WTC11 (cell line): ENCODE data around the gene ANKRD39. TPM values are rescaled to one million over a fixed set of nuclear protein-coding genes. Genes with fewer than 3 reads are reported as not detected.
A peak's percentile ranks its signal among the peaks of the same experiment; 100 is the strongest.

Experiments
- ATAC-seq: fragments of 200-7000 bp; cut with Tn5 transposase; 2 replicates; pipeline ENCODE4 v1.10.0; 2021; ENCODE audit warnings: mild to moderate bottlenecking, moderate library complexity
- CTCF ChIA-PET: fragments of 300-600 bp; sonication (Branson Sonifier 250); formaldehyde crosslinking; loops from one replicate; lab custom pipeline; 2021; ENCODE audit warnings: antibody characterized with exemption; lab: Charles Lee
- POLR2A ChIA-PET: fragments of 350-600 bp; sonication (Branson Sonifier 250); formaldehyde crosslinking; loops from one replicate; lab custom pipeline; 2021; ENCODE audit warnings: antibody characterized with exemption; lab: Charles Lee
- DNase-seq: peaks from one replicate; pipeline ENCODE4 v3.0.0; 2021; ENCODE audit warnings: low spot score
- H3K27ac Mint-ChIP-seq: 2 replicates; pipeline ENCODE4 v1.8.0; 2021; ENCODE audit warnings: mixed read lengths
- H3K27me3 Mint-ChIP-seq: 2 replicates; pipeline ENCODE4 v1.8.0; 2021; ENCODE audit warnings: low read depth, mild to moderate bottlenecking, moderate library complexity, mixed read lengths
- H3K36me3 Mint-ChIP-seq: 2 replicates; pipeline ENCODE4 v1.8.0; 2021; ENCODE audit warnings: mixed read lengths
- H3K4me1 Mint-ChIP-seq: 2 replicates; pipeline ENCODE4 v1.8.0; 2022; ENCODE audit warnings: mixed read lengths
- H3K4me3 Mint-ChIP-seq: 2 replicates; pipeline ENCODE4 v1.8.0; 2021; ENCODE audit warnings: mild to moderate bottlenecking, moderate library complexity, mixed read lengths
- H3K9me3 Mint-ChIP-seq: 2 replicates; pipeline ENCODE4 v1.8.0; 2021; ENCODE audit warnings: mixed read lengths
- CBFB ChIP-seq: sonication (generic); formaldehyde crosslinking; IDR thresholded peaks from 2 replicates; pipeline ENCODE4 v1.8.1; 2022; ENCODE audit warnings: mild to moderate bottlenecking, low read depth, missing genetic modification reagents
- GTF2I ChIP-seq: fragments of 250-450 bp; sonication (Bioruptor Pico); conservative IDR thresholded peaks from 2 replicates; pipeline ENCODE4 v1.4.0; 2021; ENCODE audit warnings: mild to moderate bottlenecking
- NFATC4 ChIP-seq: fragments of 250-450 bp; sonication (Bioruptor Pico); IDR thresholded peaks from 2 replicates; pipeline ENCODE4 v1.9.0; 2021; ENCODE audit warnings: mild to moderate bottlenecking
- NFE2L1 ChIP-seq: sonication (generic); formaldehyde crosslinking; IDR thresholded peaks from 2 replicates; pipeline ENCODE4 v1.8.1; 2023; ENCODE audit warnings: missing genetic modification reagents
- NR1H2 ChIP-seq: sonication (generic); formaldehyde crosslinking; IDR thresholded peaks from 2 replicates; pipeline ENCODE4 v1.9.0; 2021; ENCODE audit warnings: mild to moderate bottlenecking, moderate library complexity, missing genetic modification reagents
- SMAD4 ChIP-seq: sonication (generic); formaldehyde crosslinking; IDR thresholded peaks from 2 replicates; pipeline ENCODE4 v1.8.0; 2022; ENCODE audit warnings: mild to moderate bottlenecking, missing genetic modification reagents
- SP1 ChIP-seq: sonication (generic); formaldehyde crosslinking; conservative IDR thresholded peaks from 2 replicates; pipeline ENCODE4 v1.8.1; 2022; ENCODE audit warnings: missing genetic modification reagents
- TEAD4 ChIP-seq: sonication (generic); formaldehyde crosslinking; IDR thresholded peaks from 2 replicates; pipeline ENCODE4 v1.8.0; 2022; ENCODE audit warnings: mild to moderate bottlenecking, missing genetic modification reagents
- ZNF121 ChIP-seq: sonication (generic); formaldehyde crosslinking; IDR thresholded peaks from 2 replicates; pipeline ENCODE4 v1.8.0; 2023; ENCODE audit warnings: missing genetic modification reagents
- ZNF671 ChIP-seq: fragments of 250-450 bp; sonication (Bioruptor Pico); IDR thresholded peaks from 2 replicates; pipeline ENCODE4 v1.8.0; 2021; ENCODE audit warnings: mild to moderate bottlenecking
- total RNA-seq: library from RNA; stranded (reverse); gene quantifications from 3 replicates; pipeline ENCODE4 v1.2.3, GENCODE V29; 2021
- TF ChIP-seq, protein P1 (sequence below): sonication (generic); formaldehyde crosslinking; IDR thresholded peaks from 2 replicates; pipeline ENCODE4 v1.8.1; 2023; ENCODE audit warnings: mild to moderate bottlenecking, missing genetic modification reagents
- TF ChIP-seq, protein P2 (sequence below): sonication (generic); formaldehyde crosslinking; IDR thresholded peaks from 2 replicates; pipeline ENCODE4 v1.8.0; 2022; ENCODE audit warnings: mild to moderate bottlenecking, missing genetic modification reagents
- TF ChIP-seq, protein P3 (sequence below): sonication (generic); formaldehyde crosslinking; conservative IDR thresholded peaks from 2 replicates; pipeline ENCODE4 v1.8.1; 2022; ENCODE audit warnings: mild to moderate bottlenecking, missing genetic modification reagents
- TF ChIP-seq, protein P4 (sequence below): sonication (generic); formaldehyde crosslinking; IDR thresholded peaks from 2 replicates; pipeline ENCODE4 v1.8.1; 2022; ENCODE audit warnings: low read depth, mild to moderate bottlenecking, moderate library complexity, missing genetic modification reagents, borderline replicate concordance
- TF ChIP-seq, protein P5 (sequence below): fragments of 250-450 bp; sonication (Bioruptor Pico); IDR thresholded peaks from 2 replicates; pipeline ENCODE4 v1.9.0; 2021; ENCODE audit warnings: moderate library complexity, mild to moderate bottlenecking, inconsistent platforms, borderline replicate concordance
- TF ChIP-seq, protein P6 (sequence below): sonication (generic); formaldehyde crosslinking; IDR thresholded peaks from 2 replicates; pipeline ENCODE4 v1.8.0; 2022; ENCODE audit warnings: mild to moderate bottlenecking, missing genetic modification reagents
- TF ChIP-seq, protein P7 (sequence below): sonication (generic); formaldehyde crosslinking; IDR thresholded peaks from 2 replicates; pipeline ENCODE4 v1.8.0; 2023; ENCODE audit warnings: missing genetic modification reagents, mild to moderate bottlenecking, borderline replicate concordance

Gene ANKRD39
- total RNA-seq, 1 experiment from 2014 or later, result 17.9 TPM

DNA sequence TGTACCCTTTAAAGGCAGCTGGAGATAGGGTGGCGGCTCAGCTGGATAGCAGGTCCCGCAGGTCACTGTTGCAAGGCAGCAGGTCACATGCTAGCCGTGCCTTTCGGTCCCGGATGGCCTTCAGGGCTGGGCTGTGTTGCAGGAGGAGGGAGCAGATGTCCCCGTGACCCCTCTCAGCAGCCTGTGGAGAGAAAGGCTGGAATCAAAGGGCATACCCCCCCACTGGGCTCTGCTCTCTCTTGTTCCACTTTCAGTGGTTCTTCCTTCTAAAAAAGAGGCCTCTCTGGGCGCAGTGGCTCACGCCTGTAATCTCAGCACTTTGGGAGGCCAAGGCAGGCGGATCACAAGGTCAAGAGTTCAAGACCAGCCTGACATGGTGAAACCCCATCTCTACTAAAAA, 9.6 kb downstream of the ANKRD39 start:
- Mint-ChIP-seq H3K9me3 (no peaks in the 10 kb centered on the region), H3K27ac (no peak overlapping the region), H3K27me3 (no peaks in the 10 kb centered on the region), H3K4me3 (no peak overlapping the region), H3K4me1 (0 out of 2 replicates have a peak, but pooled peaks cover 2% of the 10 kb centered on the region), H3K36me3 (peaks cover 28% of the 10 kb centered on the region)
- no peak for TF ChIP-seq CBFB (CRISPR knock-in tag)
- TF ChIP-seq, protein P1, sequence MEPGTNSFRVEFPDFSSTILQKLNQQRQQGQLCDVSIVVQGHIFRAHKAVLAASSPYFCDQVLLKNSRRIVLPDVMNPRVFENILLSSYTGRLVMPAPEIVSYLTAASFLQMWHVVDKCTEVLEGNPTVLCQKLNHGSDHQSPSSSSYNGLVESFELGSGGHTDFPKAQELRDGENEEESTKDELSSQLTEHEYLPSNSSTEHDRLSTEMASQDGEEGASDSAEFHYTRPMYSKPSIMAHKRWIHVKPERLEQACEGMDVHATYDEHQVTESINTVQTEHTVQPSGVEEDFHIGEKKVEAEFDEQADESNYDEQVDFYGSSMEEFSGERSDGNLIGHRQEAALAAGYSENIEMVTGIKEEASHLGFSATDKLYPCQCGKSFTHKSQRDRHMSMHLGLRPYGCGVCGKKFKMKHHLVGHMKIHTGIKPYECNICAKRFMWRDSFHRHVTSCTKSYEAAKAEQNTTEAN (CRISPR knock-in tag), result no peak
- TF ChIP-seq, protein P2, sequence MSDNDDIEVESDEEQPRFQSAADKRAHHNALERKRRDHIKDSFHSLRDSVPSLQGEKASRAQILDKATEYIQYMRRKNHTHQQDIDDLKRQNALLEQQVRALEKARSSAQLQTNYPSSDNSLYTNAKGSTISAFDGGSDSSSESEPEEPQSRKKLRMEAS (CRISPR knock-in tag), result no peak
- TF ChIP-seq SMAD4, result no peak
- TF ChIP-seq ZNF121 (CRISPR knock-in tag), result no peak
- TF ChIP-seq ZNF671 (CRISPR knock-in tag), result no peak
- no peak for TF ChIP-seq SP1 (CRISPR knock-in tag)
- TF ChIP-seq, protein P3, sequence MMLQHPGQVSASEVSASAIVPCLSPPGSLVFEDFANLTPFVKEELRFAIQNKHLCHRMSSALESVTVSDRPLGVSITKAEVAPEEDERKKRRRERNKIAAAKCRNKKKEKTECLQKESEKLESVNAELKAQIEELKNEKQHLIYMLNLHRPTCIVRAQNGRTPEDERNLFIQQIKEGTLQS, result no peak
- TF ChIP-seq, protein P4, sequence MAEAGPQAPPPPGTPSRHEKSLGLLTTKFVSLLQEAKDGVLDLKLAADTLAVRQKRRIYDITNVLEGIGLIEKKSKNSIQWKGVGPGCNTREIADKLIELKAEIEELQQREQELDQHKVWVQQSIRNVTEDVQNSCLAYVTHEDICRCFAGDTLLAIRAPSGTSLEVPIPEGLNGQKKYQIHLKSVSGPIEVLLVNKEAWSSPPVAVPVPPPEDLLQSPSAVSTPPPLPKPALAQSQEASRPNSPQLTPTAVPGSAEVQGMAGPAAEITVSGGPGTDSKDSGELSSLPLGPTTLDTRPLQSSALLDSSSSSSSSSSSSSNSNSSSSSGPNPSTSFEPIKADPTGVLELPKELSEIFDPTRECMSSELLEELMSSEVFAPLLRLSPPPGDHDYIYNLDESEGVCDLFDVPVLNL (CRISPR knock-in tag), result no peak
- no peak for TF ChIP-seq GTF2I
- TF ChIP-seq, protein P5, sequence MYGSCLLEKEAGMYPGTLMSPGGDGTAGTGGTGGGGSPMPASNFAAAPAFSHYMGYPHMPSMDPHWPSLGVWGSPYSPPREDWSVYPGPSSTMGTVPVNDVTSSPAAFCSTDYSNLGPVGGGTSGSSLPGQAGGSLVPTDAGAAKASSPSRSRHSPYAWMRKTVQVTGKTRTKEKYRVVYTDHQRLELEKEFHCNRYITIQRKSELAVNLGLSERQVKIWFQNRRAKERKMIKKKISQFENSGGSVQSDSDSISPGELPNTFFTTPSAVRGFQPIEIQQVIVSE (CRISPR knock-in tag), result no peak
- TF ChIP-seq NR1H2 (CRISPR knock-in tag), result no peak
- no peak for TF ChIP-seq NFATC4 (CRISPR knock-in tag)
- no peak for DNase-seq
- CTCF ChIA-PET, result interaction anchor here (0.6 to 2.7 kb wide), 2 partner anchors 9 to 47 kb away, joined by 5 to 14 read pairs; partner anchors contain the start of gene ANKRD39
- ATAC-seq, result no peak
- POLR2A ChIA-PET, result interaction anchor here (0.9 kb wide), 1 partner anchor 10 kb away, joined by 4 read pairs; no protein-coding TSS in a partner anchor

DNA sequence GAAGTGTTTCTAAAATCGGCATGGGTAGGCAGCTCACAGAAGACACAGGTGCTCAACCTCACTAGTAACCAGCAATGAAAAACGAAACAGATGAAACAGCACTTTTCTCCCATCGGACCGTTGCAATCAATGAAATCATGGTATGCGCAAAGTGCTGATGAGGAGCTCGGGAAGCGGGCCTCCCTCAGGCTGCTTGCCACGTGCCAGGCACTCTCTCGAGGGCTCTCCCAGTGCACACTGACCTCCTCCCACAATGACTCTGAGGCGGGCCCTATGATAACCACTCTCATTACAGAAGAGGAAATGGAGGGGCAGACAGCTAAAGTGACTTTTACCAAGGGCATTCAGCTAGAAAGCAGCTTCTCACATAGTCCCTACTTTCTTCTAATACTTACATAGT, 10.2 kb downstream of the ANKRD39 start:
- TF ChIP-seq NFE2L1 (CRISPR knock-in tag) (no peak), SMAD4 (no peak), TEAD4 (CRISPR knock-in tag) (no peak)
- TF ChIP-seq, protein P6, sequence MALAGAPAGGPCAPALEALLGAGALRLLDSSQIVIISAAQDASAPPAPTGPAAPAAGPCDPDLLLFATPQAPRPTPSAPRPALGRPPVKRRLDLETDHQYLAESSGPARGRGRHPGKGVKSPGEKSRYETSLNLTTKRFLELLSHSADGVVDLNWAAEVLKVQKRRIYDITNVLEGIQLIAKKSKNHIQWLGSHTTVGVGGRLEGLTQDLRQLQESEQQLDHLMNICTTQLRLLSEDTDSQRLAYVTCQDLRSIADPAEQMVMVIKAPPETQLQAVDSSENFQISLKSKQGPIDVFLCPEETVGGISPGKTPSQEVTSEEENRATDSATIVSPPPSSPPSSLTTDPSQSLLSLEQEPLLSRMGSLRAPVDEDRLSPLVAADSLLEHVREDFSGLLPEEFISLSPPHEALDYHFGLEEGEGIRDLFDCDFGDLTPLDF (CRISPR knock-in tag), result no peak
- TF ChIP-seq, protein P7, sequence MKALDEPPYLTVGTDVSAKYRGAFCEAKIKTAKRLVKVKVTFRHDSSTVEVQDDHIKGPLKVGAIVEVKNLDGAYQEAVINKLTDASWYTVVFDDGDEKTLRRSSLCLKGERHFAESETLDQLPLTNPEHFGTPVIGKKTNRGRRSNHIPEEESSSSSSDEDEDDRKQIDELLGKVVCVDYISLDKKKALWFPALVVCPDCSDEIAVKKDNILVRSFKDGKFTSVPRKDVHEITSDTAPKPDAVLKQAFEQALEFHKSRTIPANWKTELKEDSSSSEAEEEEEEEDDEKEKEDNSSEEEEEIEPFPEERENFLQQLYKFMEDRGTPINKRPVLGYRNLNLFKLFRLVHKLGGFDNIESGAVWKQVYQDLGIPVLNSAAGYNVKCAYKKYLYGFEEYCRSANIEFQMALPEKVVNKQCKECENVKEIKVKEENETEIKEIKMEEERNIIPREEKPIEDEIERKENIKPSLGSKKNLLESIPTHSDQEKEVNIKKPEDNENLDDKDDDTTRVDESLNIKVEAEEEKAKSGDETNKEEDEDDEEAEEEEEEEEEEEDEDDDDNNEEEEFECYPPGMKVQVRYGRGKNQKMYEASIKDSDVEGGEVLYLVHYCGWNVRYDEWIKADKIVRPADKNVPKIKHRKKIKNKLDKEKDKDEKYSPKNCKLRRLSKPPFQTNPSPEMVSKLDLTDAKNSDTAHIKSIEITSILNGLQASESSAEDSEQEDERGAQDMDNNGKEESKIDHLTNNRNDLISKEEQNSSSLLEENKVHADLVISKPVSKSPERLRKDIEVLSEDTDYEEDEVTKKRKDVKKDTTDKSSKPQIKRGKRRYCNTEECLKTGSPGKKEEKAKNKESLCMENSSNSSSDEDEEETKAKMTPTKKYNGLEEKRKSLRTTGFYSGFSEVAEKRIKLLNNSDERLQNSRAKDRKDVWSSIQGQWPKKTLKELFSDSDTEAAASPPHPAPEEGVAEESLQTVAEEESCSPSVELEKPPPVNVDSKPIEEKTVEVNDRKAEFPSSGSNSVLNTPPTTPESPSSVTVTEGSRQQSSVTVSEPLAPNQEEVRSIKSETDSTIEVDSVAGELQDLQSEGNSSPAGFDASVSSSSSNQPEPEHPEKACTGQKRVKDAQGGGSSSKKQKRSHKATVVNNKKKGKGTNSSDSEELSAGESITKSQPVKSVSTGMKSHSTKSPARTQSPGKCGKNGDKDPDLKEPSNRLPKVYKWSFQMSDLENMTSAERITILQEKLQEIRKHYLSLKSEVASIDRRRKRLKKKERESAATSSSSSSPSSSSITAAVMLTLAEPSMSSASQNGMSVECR (CRISPR knock-in tag), result no peak
- ATAC-seq, result no peak
- Mint-ChIP-seq H3K36me3 (peaks cover 21% of the 10 kb centered on the region), H3K27ac (0 out of 2 replicates have a peak overlapping the region, but pooled peaks have one; percentile 48), H3K4me3 (no peak overlapping the region), H3K4me1 (0 out of 2 replicates have a peak, but pooled peaks cover 3% of the 10 kb centered on the region), H3K27me3 (no peaks in the 10 kb centered on the region), H3K9me3 (no peaks in the 10 kb centered on the region)
- ChIA-PET POLR2A (interaction anchor here (0.9 kb wide), 1 partner anchor 9 kb away, joined by 4 read pairs; no protein-coding TSS in a partner anchor), CTCF (interaction anchor here (0.6 to 2.7 kb wide), 3 partner anchors 10 to 104 kb away, joined by 3 to 14 read pairs (median 6); partner anchors contain the start of gene ANKRD39)
- no peak for DNase-seq
